HepG2 (cell line): ENCODE measurements around the gene CACNA2D3.

Source experiments
- HNF4G ChIP-seq, 2 experiments: sonication (generic) in 1 of 2; formaldehyde crosslinking in 1 of 2; IDR thresholded peaks; 2 replicates each; pipeline versions ENCODE4 v1.4.0 to v1.6.1; 2011 to 2020; ENCODE audit warnings: borderline replicate concordance in 2 of 2, low read depth in 2 of 2, mild to moderate bottlenecking in 2 of 2, low read length in 1 of 2, missing genetic modification reagents in 1 of 2, moderate library complexity in 1 of 2
- SRF ChIP-seq: IDR thresholded peaks from 2 replicates; pipeline ENCODE4 v1.6.1; 2011; ENCODE audit warnings: mild to moderate bottlenecking, low read depth, low read length, moderate library complexity
- ZNF260 ChIP-seq: sonication (generic); formaldehyde crosslinking; IDR thresholded peaks from 2 replicates; pipeline ENCODE4 v1.4.0; 2020; ENCODE audit warnings: missing genetic modification reagents, low read depth, mild to moderate bottlenecking, borderline replicate concordance
- TF ChIP-seq, protein P1 (sequence below): sonication (generic); formaldehyde crosslinking; IDR thresholded peaks from 2 replicates; pipeline ENCODE4 v1.5.1; 2020; ENCODE audit warnings: mild to moderate bottlenecking, missing genetic modification reagents, moderate library complexity
- TF ChIP-seq, protein P2 (sequence below): sonication (generic); formaldehyde crosslinking; IDR thresholded peaks from 2 replicates; pipeline ENCODE4 v1.5.0; 2020; ENCODE audit warnings: mild to moderate bottlenecking, missing genetic modification reagents, moderate library complexity
- TF ChIP-seq, protein P3 (sequence below): sonication (generic); formaldehyde crosslinking; IDR thresholded peaks from 2 replicates; pipeline ENCODE4 v1.4.0; 2020; ENCODE audit warnings: missing genetic modification reagents
- TF ChIP-seq, protein P4 (sequence below): sonication (generic); formaldehyde crosslinking; IDR thresholded peaks from 2 replicates; pipeline ENCODE4 v1.4.0; 2020; ENCODE audit warnings: missing genetic modification reagents, borderline replicate concordance

DNA sequence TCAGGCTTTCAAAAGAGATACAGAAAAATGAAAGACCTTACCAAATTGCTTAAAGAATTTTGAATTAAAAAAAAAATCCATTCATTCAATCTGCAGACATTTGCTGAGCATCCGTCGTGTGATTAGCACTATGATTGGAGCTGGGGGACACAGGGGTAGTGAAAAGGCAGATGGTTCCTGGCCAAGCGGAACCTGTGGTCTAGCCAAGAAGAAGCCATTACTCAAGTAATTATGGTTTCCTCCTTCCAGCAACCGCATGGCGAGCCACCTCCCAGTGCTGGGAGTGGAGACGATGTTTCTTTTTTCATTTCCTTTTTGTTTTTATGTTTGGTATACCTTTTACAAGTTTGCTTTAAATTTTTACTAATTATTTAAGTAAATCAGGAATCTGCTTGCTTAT is 140.2 kb downstream of the CACNA2D3 start:
- TF ChIP-seq HNF4G (IDR thresholded peaks at IDR 0.05; ENCODE audit: borderline replicate concordance, low read depth, low read length): no peak
- no peak for TF ChIP-seq HNF4G (CRISPR knock-in tag; IDR thresholded peaks at IDR 0.05; ENCODE audit: borderline replicate concordance, low read depth)
- TF ChIP-seq, protein P1, sequence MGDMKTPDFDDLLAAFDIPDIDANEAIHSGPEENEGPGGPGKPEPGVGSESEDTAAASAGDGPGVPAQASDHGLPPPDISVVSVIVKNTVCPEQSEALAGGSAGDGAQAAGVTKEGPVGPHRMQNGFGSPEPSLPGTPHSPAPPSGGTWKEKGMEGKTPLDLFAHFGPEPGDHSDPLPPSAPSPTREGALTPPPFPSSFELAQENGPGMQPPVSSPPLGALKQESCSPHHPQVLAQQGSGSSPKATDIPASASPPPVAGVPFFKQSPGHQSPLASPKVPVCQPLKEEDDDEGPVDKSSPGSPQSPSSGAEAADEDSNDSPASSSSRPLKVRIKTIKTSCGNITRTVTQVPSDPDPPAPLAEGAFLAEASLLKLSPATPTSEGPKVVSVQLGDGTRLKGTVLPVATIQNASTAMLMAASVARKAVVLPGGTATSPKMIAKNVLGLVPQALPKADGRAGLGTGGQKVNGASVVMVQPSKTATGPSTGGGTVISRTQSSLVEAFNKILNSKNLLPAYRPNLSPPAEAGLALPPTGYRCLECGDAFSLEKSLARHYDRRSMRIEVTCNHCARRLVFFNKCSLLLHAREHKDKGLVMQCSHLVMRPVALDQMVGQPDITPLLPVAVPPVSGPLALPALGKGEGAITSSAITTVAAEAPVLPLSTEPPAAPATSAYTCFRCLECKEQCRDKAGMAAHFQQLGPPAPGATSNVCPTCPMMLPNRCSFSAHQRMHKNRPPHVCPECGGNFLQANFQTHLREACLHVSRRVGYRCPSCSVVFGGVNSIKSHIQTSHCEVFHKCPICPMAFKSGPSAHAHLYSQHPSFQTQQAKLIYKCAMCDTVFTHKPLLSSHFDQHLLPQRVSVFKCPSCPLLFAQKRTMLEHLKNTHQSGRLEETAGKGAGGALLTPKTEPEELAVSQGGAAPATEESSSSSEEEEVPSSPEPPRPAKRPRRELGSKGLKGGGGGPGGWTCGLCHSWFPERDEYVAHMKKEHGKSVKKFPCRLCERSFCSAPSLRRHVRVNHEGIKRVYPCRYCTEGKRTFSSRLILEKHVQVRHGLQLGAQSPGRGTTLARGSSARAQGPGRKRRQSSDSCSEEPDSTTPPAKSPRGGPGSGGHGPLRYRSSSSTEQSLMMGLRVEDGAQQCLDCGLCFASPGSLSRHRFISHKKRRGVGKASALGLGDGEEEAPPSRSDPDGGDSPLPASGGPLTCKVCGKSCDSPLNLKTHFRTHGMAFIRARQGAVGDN (CRISPR knock-in tag): no peak
- TF ChIP-seq, protein P2, sequence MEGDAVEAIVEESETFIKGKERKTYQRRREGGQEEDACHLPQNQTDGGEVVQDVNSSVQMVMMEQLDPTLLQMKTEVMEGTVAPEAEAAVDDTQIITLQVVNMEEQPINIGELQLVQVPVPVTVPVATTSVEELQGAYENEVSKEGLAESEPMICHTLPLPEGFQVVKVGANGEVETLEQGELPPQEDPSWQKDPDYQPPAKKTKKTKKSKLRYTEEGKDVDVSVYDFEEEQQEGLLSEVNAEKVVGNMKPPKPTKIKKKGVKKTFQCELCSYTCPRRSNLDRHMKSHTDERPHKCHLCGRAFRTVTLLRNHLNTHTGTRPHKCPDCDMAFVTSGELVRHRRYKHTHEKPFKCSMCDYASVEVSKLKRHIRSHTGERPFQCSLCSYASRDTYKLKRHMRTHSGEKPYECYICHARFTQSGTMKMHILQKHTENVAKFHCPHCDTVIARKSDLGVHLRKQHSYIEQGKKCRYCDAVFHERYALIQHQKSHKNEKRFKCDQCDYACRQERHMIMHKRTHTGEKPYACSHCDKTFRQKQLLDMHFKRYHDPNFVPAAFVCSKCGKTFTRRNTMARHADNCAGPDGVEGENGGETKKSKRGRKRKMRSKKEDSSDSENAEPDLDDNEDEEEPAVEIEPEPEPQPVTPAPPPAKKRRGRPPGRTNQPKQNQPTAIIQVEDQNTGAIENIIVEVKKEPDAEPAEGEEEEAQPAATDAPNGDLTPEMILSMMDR (CRISPR knock-in tag): no peak
- TF ChIP-seq, protein P3, sequence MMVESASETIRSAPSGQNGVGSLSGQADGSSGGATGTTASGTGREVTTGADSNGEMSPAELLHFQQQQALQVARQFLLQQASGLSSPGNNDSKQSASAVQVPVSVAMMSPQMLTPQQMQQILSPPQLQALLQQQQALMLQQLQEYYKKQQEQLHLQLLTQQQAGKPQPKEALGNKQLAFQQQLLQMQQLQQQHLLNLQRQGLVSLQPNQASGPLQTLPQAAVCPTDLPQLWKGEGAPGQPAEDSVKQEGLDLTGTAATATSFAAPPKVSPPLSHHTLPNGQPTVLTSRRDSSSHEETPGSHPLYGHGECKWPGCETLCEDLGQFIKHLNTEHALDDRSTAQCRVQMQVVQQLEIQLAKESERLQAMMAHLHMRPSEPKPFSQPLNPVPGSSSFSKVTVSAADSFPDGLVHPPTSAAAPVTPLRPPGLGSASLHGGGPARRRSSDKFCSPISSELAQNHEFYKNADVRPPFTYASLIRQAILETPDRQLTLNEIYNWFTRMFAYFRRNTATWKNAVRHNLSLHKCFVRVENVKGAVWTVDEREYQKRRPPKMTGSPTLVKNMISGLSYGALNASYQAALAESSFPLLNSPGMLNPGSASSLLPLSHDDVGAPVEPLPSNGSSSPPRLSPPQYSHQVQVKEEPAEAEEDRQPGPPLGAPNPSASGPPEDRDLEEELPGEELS: no peak
- TF ChIP-seq, protein P4, sequence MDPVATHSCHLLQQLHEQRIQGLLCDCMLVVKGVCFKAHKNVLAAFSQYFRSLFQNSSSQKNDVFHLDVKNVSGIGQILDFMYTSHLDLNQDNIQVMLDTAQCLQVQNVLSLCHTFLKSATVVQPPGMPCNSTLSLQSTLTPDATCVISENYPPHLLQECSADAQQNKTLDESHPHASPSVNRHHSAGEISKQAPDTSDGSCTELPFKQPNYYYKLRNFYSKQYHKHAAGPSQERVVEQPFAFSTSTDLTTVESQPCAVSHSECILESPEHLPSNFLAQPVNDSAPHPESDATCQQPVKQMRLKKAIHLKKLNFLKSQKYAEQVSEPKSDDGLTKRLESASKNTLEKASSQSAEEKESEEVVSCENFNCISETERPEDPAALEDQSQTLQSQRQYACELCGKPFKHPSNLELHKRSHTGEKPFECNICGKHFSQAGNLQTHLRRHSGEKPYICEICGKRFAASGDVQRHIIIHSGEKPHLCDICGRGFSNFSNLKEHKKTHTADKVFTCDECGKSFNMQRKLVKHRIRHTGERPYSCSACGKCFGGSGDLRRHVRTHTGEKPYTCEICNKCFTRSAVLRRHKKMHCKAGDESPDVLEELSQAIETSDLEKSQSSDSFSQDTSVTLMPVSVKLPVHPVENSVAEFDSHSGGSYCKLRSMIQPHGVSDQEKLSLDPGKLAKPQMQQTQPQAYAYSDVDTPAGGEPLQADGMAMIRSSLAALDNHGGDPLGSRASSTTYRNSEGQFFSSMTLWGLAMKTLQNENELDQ (CRISPR knock-in tag): no peak
- no peak for TF ChIP-seq ZNF260 (CRISPR knock-in tag)
- no peak for TF ChIP-seq SRF
